Lower leg skin (tissue), 4 donors: ENCODE measurements around the gene IBSP. TPM values are rescaled to one million over a fixed set of nuclear protein-coding genes. Genes with fewer than 3 reads are reported as not detected.

Experiments
- DNase-seq, 2 donors: peaks; one replicate each; pipeline ENCODE4 v3.0.0-alpha.2; 2019; ENCODE audit warnings: low spot score in 2 of 2
- H3K4me3 ChIP-seq: fragments of 200-600 bp; sonication (generic); 2 replicates; pipeline ENCODE4 v1.5.1; 2017; ENCODE audit warnings: mild to moderate bottlenecking, low read depth; ENCODE audit not compliant: poor library complexity, severe bottlenecking
- POLR2A ChIP-seq, 2 donors: fragments of 450-650 bp; IDR thresholded peaks; one replicate each; pipeline ENCODE4 v1.6.1; 2016 to 2017; ENCODE audit warnings: antibody characterized with exemption in 2 of 2, mild to moderate bottlenecking in 1 of 2, moderate library complexity in 1 of 2
- WGBS, 2 donors: methylation state at CpG; one replicate each; pipeline ENCODE4 v1.1.5; 2018; 5-methylcytosine and 5-hydroxymethylcytosine counted together
- intact Hi-C: fragments of 100-400 bp; cut with DNase I; formaldehyde crosslinking; loops from one replicate; pipeline ENCODE4 v1.15.0; 2023; ENCODE audit warnings: low total_unique reads
- total RNA-seq, 4 donors: library from RNA; depleted of rRNA; stranded (reverse); fragments of >200 nt; gene quantifications; one replicate each; pipeline ENCODE4 v1.1.0, GENCODE V29; 2016
- TF ChIP-seq, protein P1 (sequence below), 3 donors: fragments of 450-650 bp; IDR thresholded peaks; one replicate each; pipeline ENCODE4 v1.5.1; 2016; ENCODE audit warnings: antibody characterized with exemption in 3 of 3, mild to moderate bottlenecking in 3 of 3, moderate library complexity in 2 of 3

IBSP gene
- total RNA-seq, 4 donors from 2014 or later, result not detected

- 1 to 3% methylated on average over 3 of the region's 3 CpGs for WGBS, 2 donors
- TF ChIP-seq POLR2A (IDR thresholded peaks at IDR 0.05), result no peak
- TF ChIP-seq, protein P1, sequence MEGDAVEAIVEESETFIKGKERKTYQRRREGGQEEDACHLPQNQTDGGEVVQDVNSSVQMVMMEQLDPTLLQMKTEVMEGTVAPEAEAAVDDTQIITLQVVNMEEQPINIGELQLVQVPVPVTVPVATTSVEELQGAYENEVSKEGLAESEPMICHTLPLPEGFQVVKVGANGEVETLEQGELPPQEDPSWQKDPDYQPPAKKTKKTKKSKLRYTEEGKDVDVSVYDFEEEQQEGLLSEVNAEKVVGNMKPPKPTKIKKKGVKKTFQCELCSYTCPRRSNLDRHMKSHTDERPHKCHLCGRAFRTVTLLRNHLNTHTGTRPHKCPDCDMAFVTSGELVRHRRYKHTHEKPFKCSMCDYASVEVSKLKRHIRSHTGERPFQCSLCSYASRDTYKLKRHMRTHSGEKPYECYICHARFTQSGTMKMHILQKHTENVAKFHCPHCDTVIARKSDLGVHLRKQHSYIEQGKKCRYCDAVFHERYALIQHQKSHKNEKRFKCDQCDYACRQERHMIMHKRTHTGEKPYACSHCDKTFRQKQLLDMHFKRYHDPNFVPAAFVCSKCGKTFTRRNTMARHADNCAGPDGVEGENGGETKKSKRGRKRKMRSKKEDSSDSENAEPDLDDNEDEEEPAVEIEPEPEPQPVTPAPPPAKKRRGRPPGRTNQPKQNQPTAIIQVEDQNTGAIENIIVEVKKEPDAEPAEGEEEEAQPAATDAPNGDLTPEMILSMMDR (IDR thresholded peaks at IDR 0.05), result no peak
- intact Hi-C loops, result loop anchor here (10.0 kb wide), 3 partner anchors 122 to 662 kb away; partner anchors contain the start of gene SPP1
- DNase-seq, result no peak
- no peak overlapping the region for H3K4me3 ChIP-seq
Measured at GRCh38 chr4:87853108-87853507, 53.8 kb downstream of the IBSP start.

GRCh38 chr4:87853891-87854290 is 54.5 kb downstream of the IBSP start:
- H3K4me3 ChIP-seq, result no peak overlapping the region
- intact Hi-C loops, result loop anchor here (10.0 kb wide), 3 partner anchors 121 to 661 kb away; partner anchors contain the start of gene SPP1
- no peak for DNase-seq
- TF ChIP-seq, protein P1 (IDR thresholded peaks at IDR 0.05), result no peak
- no peak for TF ChIP-seq POLR2A (IDR thresholded peaks at IDR 0.05)

DNA sequence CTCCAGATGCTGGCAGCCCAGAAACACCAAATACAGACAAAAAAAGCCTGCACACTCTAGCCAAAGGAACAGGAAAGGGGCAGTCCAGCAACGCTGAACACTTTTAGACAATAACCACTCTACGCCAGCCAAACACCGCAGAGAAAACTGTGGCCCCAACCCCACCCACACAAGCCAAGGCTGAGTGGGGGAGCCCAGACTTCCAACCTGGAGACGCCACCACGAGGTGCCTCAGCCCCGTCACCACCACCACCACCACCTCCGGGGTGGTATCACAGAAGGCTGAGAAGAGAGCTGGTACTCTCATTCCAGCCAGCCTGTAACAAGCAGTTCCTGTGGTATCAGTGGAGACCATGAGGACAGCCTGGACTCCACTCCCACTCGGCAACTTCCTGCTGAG is 56.2 kb downstream of the IBSP start:
- no peak overlapping the region for H3K4me3 ChIP-seq
- no peak for DNase-seq
- intact Hi-C loops, result loop anchor here (10.0 kb wide), 3 partner anchors 119 to 659 kb away; partner anchors contain the start of gene SPP1
- TF ChIP-seq, protein P1 (IDR thresholded peaks at IDR 0.05), result no peak
- no peak for TF ChIP-seq POLR2A (IDR thresholded peaks at IDR 0.05)
- 73 to 86% methylated on average over 7 to 8 of the region's 8 CpGs for WGBS, 2 donors

- no peak overlapping the region for H3K4me3 ChIP-seq
- DNase-seq, result no peak
- 53 to 64% methylated on average over 1 of the region's 1 CpG for WGBS, 2 donors
- no peak for TF ChIP-seq POLR2A (IDR thresholded peaks at IDR 0.05)
- TF ChIP-seq, protein P1 (IDR thresholded peaks at IDR 0.05), result no peak
- intact Hi-C loops, result loop anchor here (10.0 kb wide), 3 partner anchors 118 to 658 kb away; partner anchors contain the start of gene SPP1
Measured at GRCh38 chr4:87856816-87857215, 57.5 kb downstream of the IBSP start.

DNA sequence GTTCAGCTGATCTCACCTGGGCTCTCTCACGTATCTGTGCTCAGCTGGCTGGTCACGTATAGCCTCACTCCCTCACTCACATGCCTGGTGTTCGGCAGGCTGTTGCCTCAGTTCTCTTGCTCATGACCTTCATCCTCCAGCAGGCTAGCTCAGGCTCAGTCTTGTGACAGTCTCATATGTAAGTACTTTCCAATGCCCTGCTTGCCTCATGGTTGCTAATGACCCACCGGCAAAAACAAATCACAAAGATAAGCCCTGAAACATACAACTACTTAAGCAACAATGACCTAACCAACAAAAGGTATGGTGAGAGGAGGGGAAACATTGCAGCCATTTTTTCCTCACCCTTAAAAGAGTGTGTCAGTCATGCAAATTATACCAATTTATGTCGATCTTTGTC is 58.4 kb downstream of the IBSP start:
- no peak overlapping the region for H3K4me3 ChIP-seq
- DNase-seq, result no peak
- intact Hi-C loops, result loop anchor here (10.0 kb wide), 3 partner anchors 117 to 657 kb away; partner anchors contain the start of gene SPP1
- WGBS, 2 donors, result 52 to 95% methylated on average over 5 of the region's 5 CpGs
- TF ChIP-seq POLR2A (IDR thresholded peaks at IDR 0.05), result no peak
- TF ChIP-seq, protein P1 (IDR thresholded peaks at IDR 0.05), result no peak

Other genes starting within 250 kb of the IBSP start
- gene DSPP, start 191.0 kb upstream of the IBSP start, total RNA-seq, result not detected
- gene DMP1, start 149.3 kb upstream of the IBSP start, total RNA-seq, result not detected
- not detected for gene MEPE, start 33.4 kb downstream of the IBSP start, total RNA-seq
- gene SPP1, start 176.2 kb downstream of the IBSP start, total RNA-seq, result 10 to 100 TPM in 2 of 4 donors, 1 to 10 TPM in 2; 1.9 to 57.0 (median 7.4) TPM
- 10 to 100 TPM; 17.3 to 25.4 (median 21.7) TPM for gene PKD2, start 208.1 kb downstream of the IBSP start, total RNA-seq